GM12878 (cell line): ENCODE data around the gene NEU4. TPM values are rescaled to one million over a fixed set of nuclear protein-coding genes. Genes with fewer than 3 reads are reported as not detected.

ENCODE experiments used
- ATAC-seq: fragments of 200-7000 bp; cut with Tn5 transposase; 3 replicates; pipeline ENCODE4 v1.9.1; 2020; ENCODE audit warnings: mild to moderate bottlenecking, moderate library complexity
- BruUV-seq: library from RNA; stranded (reverse); fragments of 400-500 nt; replicated peaks from 2 replicates; lab custom pipeline; 2021; lab: Mats Ljungman, UMichigan
- CTCF ChIA-PET: fragments of 300-600 bp; sonication (Branson Sonifier 250); formaldehyde crosslinking; extraction: SDS; loops from one replicate; lab custom pipeline; 2021; ENCODE audit warnings: inconsistent platforms; lab: Yijun Ruan, JAX
- POLR2A ChIA-PET: fragments of 350-600 bp; formaldehyde crosslinking; extraction: SDS; loops from one replicate; lab custom pipeline; 2021; ENCODE audit warnings: inconsistent platforms; lab: Charles Lee
- RAD21 ChIA-PET: fragments of 300-600 bp; sonication (Branson Sonifier 250); formaldehyde crosslinking; loops from one replicate; lab custom pipeline; 2023; ENCODE audit warnings: antibody characterized with exemption; ENCODE audit not compliant: unreplicated experiment; lab: Charles Lee
- SMC1A ChIA-PET: fragments of 300-600 bp; sonication (Branson Sonifier 250); formaldehyde crosslinking; loops from one replicate; lab custom pipeline; 2023; ENCODE audit not compliant: unreplicated experiment, uncharacterized antibody; lab: Charles Lee
- DNase-seq: peaks from one replicate; pipeline ENCODE4 v3.0.0-alpha.2; 2011; ENCODE audit warnings: low read depth, low spot score
- FAIRE-seq: peaks from 3 replicates; lab custom pipeline; 2011; peaks lifted over from hg19 to GRCh38; lab: Jason Lieb, UNC
- H2AFZ ChIP-seq: 2 replicates; pipeline ENCODE4 v1.6.0; 2011; ENCODE audit warnings: low read depth, low read length, control low read depth; ENCODE audit not compliant: control insufficient read depth
- H3K27ac ChIP-seq: 2 replicates; pipeline ENCODE4 v1.5.1; 2011; ENCODE audit warnings: control low read depth; ENCODE audit not compliant: control insufficient read depth, insufficient read depth
- H3K27me3 ChIP-seq, 2 experiments: replicated peaks in 1 of 2; 2 replicates each; pipeline versions ENCODE4 v1.6.0 to v1.6.1; 2011; ENCODE audit warnings: low read length in 1 of 2; ENCODE audit not compliant: control insufficient read depth in 2 of 2, insufficient read depth in 2 of 2
- H3K36me3 ChIP-seq, 2 experiments: 2 replicates each; pipeline ENCODE4 v1.5.1; 2011; ENCODE audit warnings: low read length in 1 of 2; ENCODE audit not compliant: control insufficient read depth in 2 of 2, insufficient read depth in 2 of 2
- H3K4me1 ChIP-seq: 2 replicates; pipeline ENCODE4 v1.6.1; 2011; ENCODE audit warnings: mild to moderate bottlenecking, low read length, moderate library complexity, mixed read lengths; ENCODE audit not compliant: control insufficient read depth, insufficient read depth
- H3K4me2 ChIP-seq: 2 replicates; pipeline ENCODE4 v1.6.0; 2011; ENCODE audit warnings: control low read depth; ENCODE audit not compliant: control insufficient read depth, insufficient read depth
- H3K4me3 ChIP-seq: fragments of 200-600 bp; sonication (generic); 2 replicates; pipeline ENCODE4 v1.5.1; 2016
- H3K79me2 ChIP-seq: 2 replicates; pipeline ENCODE4 v1.6.0; 2011; ENCODE audit warnings: low read length; ENCODE audit not compliant: control insufficient read depth, insufficient read depth
- H3K9ac ChIP-seq: 2 replicates; pipeline ENCODE4 v1.8.0; 2011; ENCODE audit warnings: low read length, control low read depth, mixed read lengths; ENCODE audit not compliant: control insufficient read depth, insufficient read depth
- H3K9me3 ChIP-seq: replicated peaks from 3 replicates; pipeline ENCODE4 v1.5.1; 2011; ENCODE audit warnings: mild to moderate bottlenecking, low read length; ENCODE audit not compliant: control insufficient read depth, insufficient read depth
- H4K20me1 ChIP-seq: 2 replicates; pipeline ENCODE4 v1.6.0; 2011; ENCODE audit not compliant: control insufficient read depth, insufficient read depth
- BHLHE40 ChIP-seq, 2 experiments: fragments of 450-650 bp in 1 of 2; IDR thresholded peaks; 2 replicates each; pipeline ENCODE4 v1.6.1; 2011 to 2017; ENCODE audit warnings: low read depth in 2 of 2, borderline replicate concordance in 1 of 2, improper control_type of control experiment in 1 of 2, low read length in 1 of 2, mild to moderate bottlenecking in 1 of 2
- BRCA1 ChIP-seq: IDR thresholded peaks from 2 replicates; pipeline ENCODE4 v1.6.1; 2011; ENCODE audit warnings: low read depth, low read length, improper control_type of control experiment
- CREM ChIP-seq: IDR thresholded peaks from 2 replicates; pipeline ENCODE4 v1.6.1; 2014; ENCODE audit warnings: antibody characterized with exemption, low read depth
- EZH2 ChIP-seq: IDR thresholded peaks from 2 replicates; pipeline ENCODE4 v1.6.1; 2012; ENCODE audit warnings: low read depth, mild to moderate bottlenecking, control low read depth, inconsistent platforms, low read length, borderline replicate concordance; ENCODE audit not compliant: control insufficient read depth
- HDAC6 ChIP-seq: fragments of 200-600 bp; sonication (generic); IDR thresholded peaks from one replicate; pipeline ENCODE4 v1.8.0; 2017; ENCODE audit warnings: antibody characterized with exemption; ENCODE audit not compliant: unreplicated experiment
- JUND ChIP-seq: IDR thresholded peaks from 2 replicates; pipeline ENCODE4 v1.6.1; 2012; ENCODE audit warnings: low read depth, mild to moderate bottlenecking, low read length, improper control_type of control experiment, moderate library complexity
- NFIC ChIP-seq: IDR thresholded peaks from 2 replicates; pipeline ENCODE4 v1.6.1; 2012; ENCODE audit warnings: low read depth, mild to moderate bottlenecking, inconsistent platforms, low read length, moderate library complexity
- NR2F1 ChIP-seq: fragments of 450-650 bp; conservative IDR thresholded peaks from 2 replicates; pipeline ENCODE4 v1.6.1; 2017; ENCODE audit warnings: mild to moderate bottlenecking
- TAF1 ChIP-seq: IDR thresholded peaks from 2 replicates; pipeline ENCODE4 v1.6.1; 2011; ENCODE audit warnings: mild to moderate bottlenecking, low read depth, low read length, borderline replicate concordance
- TCF7 ChIP-seq: IDR thresholded peaks from 2 replicates; pipeline ENCODE4 v1.6.1; 2014; ENCODE audit warnings: antibody characterized with exemption, borderline replicate concordance
- ZNF274 ChIP-seq: IDR thresholded peaks from one replicate; pipeline ENCODE4 v1.8.0; 2011; ENCODE audit not compliant: insufficient read length, insufficient read depth
- WGBS: methylation state at CpG from one replicate; pipeline ENCODE4 v1.1.6; 2016; ENCODE audit warnings: low lambda C conversion rate; ENCODE audit not compliant: insufficient replicate concordance, insufficient coverage; ENCODE audit errors: missing lambda C conversion rate; 5-methylcytosine and 5-hydroxymethylcytosine counted together
- in situ Hi-C: fragments of 300-500 bp; cut with MboI; formaldehyde crosslinking; loops from 9 replicates; pipeline ENCODE4 v1.14.3; 2018; ENCODE audit warnings: mixed read lengths
- intact Hi-C: fragments of 100-400 bp; cut with micrococcal nuclease; formaldehyde crosslinking; loops from one replicate; pipeline ENCODE4 v1.14.2; 2022; ENCODE audit not compliant: unreplicated experiment
- polyA plus RNA-seq, 11 experiments: library from polyadenylated mRNA; depleted of rRNA in 4 of 11; unstranded in 6 of 11; stranded (reverse) in 5 of 11; fragments of >200 nt; fragmentation: Nextera tagmentation in 4 of 11; fragmentation: Illumina TruSeq in 1 of 11; extraction: Ambion mirVana in 4 of 11; extraction: Trizol in 1 of 11; gene quantifications; 1 replicate in 1 of 11; 2 replicates in 10 of 11; pipeline versions ENCODE4 v1.2.1 to v1.2.3, GENCODE V29; 2011 to 2016; ENCODE audit warnings: inconsistent platforms in 2 of 11, missing spikeins in 2 of 11, low read depth in 1 of 11
- total RNA-seq, 4 experiments: library from RNA; depleted of rRNA in 3 of 4; stranded (reverse); fragments of >200 nt in 3 of 4; fragmentation: Illumina TruSeq in 1 of 4; extraction: Trizol in 1 of 4; gene quantifications; 2 replicates each; pipeline versions ENCODE4 v1.2.1 to v1.2.3, GENCODE V29; 2013 to 2021
- TF ChIP-seq, protein P1 (sequence below): fragments of 450-650 bp; IDR thresholded peaks from 2 replicates; pipeline ENCODE4 v1.6.1; 2016; ENCODE audit warnings: mild to moderate bottlenecking
- TF ChIP-seq, protein P2 (sequence below): IDR thresholded peaks from 2 replicates; pipeline ENCODE4 v1.6.1; 2011; ENCODE audit warnings: borderline replicate concordance, low read depth, mild to moderate bottlenecking, moderate library complexity, low read length; ENCODE audit not compliant: insufficient read depth, poor library complexity, severe bottlenecking
- TF ChIP-seq, protein P3 (sequence below): fragments of 450-650 bp; IDR thresholded peaks from 2 replicates; pipeline ENCODE4 v1.6.1; 2017; ENCODE audit warnings: low read depth, mild to moderate bottlenecking, moderate library complexity

Gene NEU4
- total and polyA plus RNA-seq, 10 of the 15 experiments (the other 5 are each of a cell fraction or from before 2014, with no cell fraction given): 0.01 to 0.28 (median 0.14) TPM; not detected in 5

DNA sequence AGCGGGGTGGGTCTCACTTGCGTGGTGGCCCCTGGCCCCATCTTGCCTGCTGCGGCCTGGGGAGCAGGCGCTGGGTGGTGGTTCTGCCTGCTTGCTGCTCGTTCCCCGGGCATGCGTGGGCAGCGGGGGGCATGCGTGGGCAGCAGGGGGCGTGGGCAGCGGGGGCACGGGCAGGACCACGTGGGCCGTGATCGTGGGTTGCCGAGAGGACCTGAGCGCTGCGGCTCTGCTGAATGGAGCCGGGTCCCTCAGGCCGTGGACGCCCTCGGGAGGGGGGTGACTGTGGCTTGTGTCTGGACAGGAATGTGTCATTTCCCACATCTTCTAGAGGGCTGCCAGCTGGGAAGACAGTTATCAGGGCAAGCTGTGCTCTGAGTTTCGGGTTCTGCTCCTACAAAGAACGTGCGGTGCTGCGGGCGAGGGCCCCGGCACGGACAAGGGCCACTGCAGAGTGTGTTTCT, 40.7 kb upstream of the NEU4 start:
- no peak for DNase-seq
- Histone ChIP-seq H3K4me3 (no peak overlapping the region), H4K20me1 (no peaks in the 10 kb centered on the region), H2AFZ (no peak overlapping the region), H3K4me1 (peaks cover 22% of the 10 kb centered on the region), H3K9me3 (no peaks in the 10 kb centered on the region), H3K27me3 (no peaks in the 10 kb centered on the region), H3K9ac (no peak overlapping the region), H3K27ac (no peak overlapping the region), H3K79me2 (no peaks in the 10 kb centered on the region), H3K36me3 (no peaks in the 10 kb centered on the region), H3K4me2 (no peak overlapping the region)
- FAIRE-seq: no peak
- ChIA-PET SMC1A (no interaction called here), CTCF (no interaction called here), POLR2A (no interaction called here), RAD21 (no interaction called here)
- WGBS: 90% methylated on average over 23 of the region's 29 CpGs
- no TSS peak for BruUV-seq
- in situ Hi-C loops: no loop called here
- no peak for TF ChIP-seq BRCA1
- no peak for TF ChIP-seq HDAC6
- TF ChIP-seq, protein P1, sequence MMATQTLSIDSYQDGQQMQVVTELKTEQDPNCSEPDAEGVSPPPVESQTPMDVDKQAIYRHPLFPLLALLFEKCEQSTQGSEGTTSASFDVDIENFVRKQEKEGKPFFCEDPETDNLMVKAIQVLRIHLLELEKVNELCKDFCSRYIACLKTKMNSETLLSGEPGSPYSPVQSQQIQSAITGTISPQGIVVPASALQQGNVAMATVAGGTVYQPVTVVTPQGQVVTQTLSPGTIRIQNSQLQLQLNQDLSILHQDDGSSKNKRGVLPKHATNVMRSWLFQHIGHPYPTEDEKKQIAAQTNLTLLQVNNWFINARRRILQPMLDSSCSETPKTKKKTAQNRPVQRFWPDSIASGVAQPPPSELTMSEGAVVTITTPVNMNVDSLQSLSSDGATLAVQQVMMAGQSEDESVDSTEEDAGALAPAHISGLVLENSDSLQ: no peak
- no peak for TF ChIP-seq TCF7
- TF ChIP-seq, protein P2, sequence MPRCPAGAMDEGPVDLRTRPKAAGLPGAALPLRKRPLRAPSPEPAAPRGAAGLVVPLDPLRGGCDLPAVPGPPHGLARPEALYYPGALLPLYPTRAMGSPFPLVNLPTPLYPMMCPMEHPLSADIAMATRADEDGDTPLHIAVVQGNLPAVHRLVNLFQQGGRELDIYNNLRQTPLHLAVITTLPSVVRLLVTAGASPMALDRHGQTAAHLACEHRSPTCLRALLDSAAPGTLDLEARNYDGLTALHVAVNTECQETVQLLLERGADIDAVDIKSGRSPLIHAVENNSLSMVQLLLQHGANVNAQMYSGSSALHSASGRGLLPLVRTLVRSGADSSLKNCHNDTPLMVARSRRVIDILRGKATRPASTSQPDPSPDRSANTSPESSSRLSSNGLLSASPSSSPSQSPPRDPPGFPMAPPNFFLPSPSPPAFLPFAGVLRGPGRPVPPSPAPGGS: no peak
- no peak for TF ChIP-seq ZNF274
- TF ChIP-seq TAF1: no peak
- no peak for TF ChIP-seq EZH2
- TF ChIP-seq, protein P3, sequence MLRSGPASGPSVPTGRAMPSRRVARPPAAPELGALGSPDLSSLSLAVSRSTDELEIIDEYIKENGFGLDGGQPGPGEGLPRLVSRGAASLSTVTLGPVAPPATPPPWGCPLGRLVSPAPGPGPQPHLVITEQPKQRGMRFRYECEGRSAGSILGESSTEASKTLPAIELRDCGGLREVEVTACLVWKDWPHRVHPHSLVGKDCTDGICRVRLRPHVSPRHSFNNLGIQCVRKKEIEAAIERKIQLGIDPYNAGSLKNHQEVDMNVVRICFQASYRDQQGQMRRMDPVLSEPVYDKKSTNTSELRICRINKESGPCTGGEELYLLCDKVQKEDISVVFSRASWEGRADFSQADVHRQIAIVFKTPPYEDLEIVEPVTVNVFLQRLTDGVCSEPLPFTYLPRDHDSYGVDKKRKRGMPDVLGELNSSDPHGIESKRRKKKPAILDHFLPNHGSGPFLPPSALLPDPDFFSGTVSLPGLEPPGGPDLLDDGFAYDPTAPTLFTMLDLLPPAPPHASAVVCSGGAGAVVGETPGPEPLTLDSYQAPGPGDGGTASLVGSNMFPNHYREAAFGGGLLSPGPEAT: no peak
- no peak for TF ChIP-seq BHLHE40 (IDR thresholded peaks at IDR 0.05; ENCODE audit: borderline replicate concordance in 1 of 2, low read depth in 2 of 2, low read length in 1 of 2)
- TF ChIP-seq JUND: no peak
- no peak for TF ChIP-seq CREM
- TF ChIP-seq NR2F1: no peak
- no peak for TF ChIP-seq NFIC
- intact Hi-C loops: no loop called here
- no peak for ATAC-seq
